Measurements from ENCODE around the gene CRACR2A.

DNA sequence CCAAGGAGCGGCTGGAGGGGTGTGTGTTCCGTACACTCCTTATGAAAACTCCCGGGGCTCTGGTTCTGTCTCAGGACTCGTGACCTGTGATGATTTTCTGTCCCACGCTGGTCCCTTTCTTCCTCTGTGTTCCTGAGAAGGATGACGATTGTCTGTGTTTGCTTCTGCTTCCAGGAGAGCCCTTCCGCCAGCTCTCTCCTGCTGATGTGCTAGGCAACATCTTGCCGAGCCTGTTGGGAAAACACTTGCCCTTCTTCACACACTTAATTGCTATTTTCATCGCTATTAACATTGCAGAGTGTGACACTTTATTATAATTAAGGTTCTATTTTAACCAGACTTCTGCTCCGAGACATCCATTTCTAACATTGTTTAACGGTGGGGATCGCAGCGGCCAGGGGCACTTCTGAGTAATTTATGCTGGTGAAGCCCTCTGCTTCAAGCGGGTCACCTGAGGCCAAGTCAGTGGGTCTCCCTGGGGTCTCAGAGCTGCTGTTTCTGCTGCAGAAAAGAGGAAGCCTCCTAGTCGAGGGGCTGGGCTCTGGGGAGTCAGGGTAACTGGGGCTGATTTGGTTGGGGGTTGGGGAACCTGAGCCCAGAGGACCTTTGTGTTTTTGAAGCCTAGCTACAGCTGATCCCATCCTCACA, 173.3 kb downstream of the CRACR2A start:
- no peak for TF ChIP-seq CTCF (IDR thresholded peaks at IDR 0.05)
- TF ChIP-seq POLR2A (IDR thresholded peaks at IDR 0.05): no peak
